Measurements from ENCODE around the gene RGL2.

Gene RGL2

GRCh38 chr6:33314515-33314942 lies 15.8 kb upstream of the RGL2 start:
- no peak for TF ChIP-seq CTCF (IDR thresholded peaks at IDR 0.05)

GRCh38 chr6:33313709-33314514 lies 15.2 kb upstream of the RGL2 start, which contains the start of gene TAPBP:
Gene TAPBP (minus strand): TSS chr6:33314078. CDS start chr6:33314041, 37 bp downstream.
- no peak for TF ChIP-seq CTCF (IDR thresholded peaks at IDR 0.05)

GRCh38 chr6:33313105-33313708 lies 14.5 kb upstream of the RGL2 start:
- TF ChIP-seq CTCF (IDR thresholded peaks at IDR 0.05): no peak

- TF ChIP-seq CTCF (IDR thresholded peaks at IDR 0.05): no peak
These were observed 13.8 kb upstream of the RGL2 start for GRCh38 chr6:33312361-33313104.

GRCh38 chr6:33306356-33306755 lies 7.6 kb upstream of the RGL2 start:
- no peak for TF ChIP-seq CTCF (IDR thresholded peaks at IDR 0.05)

GRCh38 chr6:33305052-33305451 lies 6.3 kb upstream of the RGL2 start:
- TF ChIP-seq CTCF (IDR thresholded peaks at IDR 0.05): no peak

- TF ChIP-seq CTCF (IDR thresholded peaks at IDR 0.05): no peak
These were observed 5.5 kb upstream of the RGL2 start for GRCh38 chr6:33304216-33304615.
